H1 (cell line): ENCODE data around the gene TMEM203. TPM values are rescaled to one million over a fixed set of nuclear protein-coding genes. Genes with fewer than 3 reads are reported as not detected.
A peak's percentile ranks its signal among the peaks of the same experiment; 100 is the strongest.

Experiments
- CTCF ChIA-PET: fragments of 300-600 bp; sonication (Branson Sonifier 250); formaldehyde crosslinking; loops from one replicate; lab custom pipeline; 2021; ENCODE audit not compliant: partially characterized antibody; lab: Charles Lee
- POLR2A ChIA-PET: fragments of 300-600 bp; sonication (Branson Sonifier 250); formaldehyde crosslinking; loops from one replicate; lab custom pipeline; 2021; ENCODE audit warnings: inconsistent platforms; ENCODE audit not compliant: partially characterized antibody; lab: Charles Lee
- DNase-seq, 2 experiments: peaks; one replicate each; pipeline versions ENCODE4 v3.0.0 to v3.0.0-alpha.2; 2010 to 2022; ENCODE audit warnings: low spot score in 2 of 2, low read depth in 1 of 2, mixed read lengths in 1 of 2
- FAIRE-seq: peaks from 2 replicates; lab custom pipeline; 2011; peaks lifted over from hg19 to GRCh38; lab: Jason Lieb, UNC
- H2AFZ ChIP-seq: 2 replicates; pipeline ENCODE4 v1.8.1; 2012; ENCODE audit warnings: low read length, inconsistent platforms
- H2AK5ac ChIP-seq: 2 replicates; pipeline ENCODE4 v1.6.1; 2013; ENCODE audit warnings: low read depth, low read length
- H2BK120ac ChIP-seq: replicated peaks from 2 replicates; pipeline ENCODE3; 2013; ENCODE audit warnings: low read depth, low read length, inconsistent platforms
- H2BK12ac ChIP-seq: 2 replicates; pipeline ENCODE4 v1.6.1; 2013; ENCODE audit warnings: low read depth, low read length
- H2BK15ac ChIP-seq: 2 replicates; pipeline ENCODE4 v1.6.1; 2013; ENCODE audit warnings: low read length
- H2BK20ac ChIP-seq: 2 replicates; pipeline ENCODE4 v1.6.1; 2013; ENCODE audit warnings: low read length
- H2BK5ac ChIP-seq: 2 replicates; pipeline ENCODE4 v1.6.1; 2013; ENCODE audit warnings: low read depth, low read length
- H3K14ac ChIP-seq: 2 replicates; pipeline ENCODE4 v1.6.1; 2013; ENCODE audit warnings: inconsistent platforms; ENCODE audit not compliant: insufficient read length
- H3K18ac ChIP-seq: 2 replicates; pipeline ENCODE4 v1.6.1; 2013; ENCODE audit warnings: low read length; ENCODE audit errors: extremely low read depth
- H3K23ac ChIP-seq: 2 replicates; pipeline ENCODE4 v1.6.1; 2013; ENCODE audit warnings: inconsistent platforms; ENCODE audit not compliant: insufficient read length
- H3K23me2 ChIP-seq: 2 replicates; pipeline ENCODE4 v1.6.1; 2013; ENCODE audit warnings: low read depth, low read length
- H3K27ac ChIP-seq: 2 replicates; pipeline ENCODE4 v1.6.1; 2011; ENCODE audit warnings: low read depth, low read length, inconsistent platforms
- H3K27me3 ChIP-seq, 4 experiments: replicated peaks in 1 of 4; 1 replicate in 1 of 4; 2 replicates in 3 of 4; pipeline versions ENCODE4 v1.6.1 to v1.8.1; 2011 to 2013; ENCODE audit warnings: low read length in 3 of 4, mild to moderate bottlenecking in 3 of 4, inconsistent platforms in 2 of 4, mixed read lengths in 2 of 4, moderate library complexity in 1 of 4; ENCODE audit not compliant: control insufficient read depth in 3 of 4, insufficient read depth in 3 of 4; ENCODE audit errors: extremely low read depth in 1 of 4
- H3K36me3 ChIP-seq, 4 experiments: 2 replicates each; pipeline versions ENCODE4 v1.6.1 to v1.8.1; 2011 to 2013; ENCODE audit warnings: mild to moderate bottlenecking in 4 of 4, low read length in 3 of 4, moderate library complexity in 2 of 4, control low read depth in 1 of 4, inconsistent platforms in 1 of 4; ENCODE audit not compliant: insufficient read depth in 4 of 4, control insufficient read depth in 2 of 4
- H3K4ac ChIP-seq: replicated peaks from 2 replicates; pipeline ENCODE3; 2013; ENCODE audit warnings: low read length, low read depth, mixed read lengths, inconsistent platforms; ENCODE audit not compliant: insufficient read length
- H3K4me1 ChIP-seq, 4 experiments: replicated peaks in 1 of 4; 1 replicate in 1 of 4; 2 replicates in 3 of 4; pipeline versions ENCODE4 v1.6.1 to v1.8.1; 2011 to 2013; ENCODE audit warnings: low read length in 3 of 4, inconsistent platforms in 2 of 4, mixed read lengths in 1 of 4; ENCODE audit not compliant: insufficient read depth in 4 of 4, control insufficient read depth in 3 of 4
- H3K4me2 ChIP-seq, 2 experiments: 2 replicates each; pipeline versions ENCODE4 v1.6.1 to v1.8.1; 2011 to 2013; ENCODE audit warnings: low read depth in 2 of 2, low read length in 2 of 2, control low read depth in 1 of 2, inconsistent platforms in 1 of 2, mild to moderate bottlenecking in 1 of 2; ENCODE audit not compliant: insufficient read depth in 1 of 2
- H3K4me3 ChIP-seq, 4 experiments: fragments of 200-600, 300-600 bp in 1 of 4; sonication (generic), shearing (Covaris generic), sonication (Bioruptor Twin) in 1 of 4; 2 replicates each; pipeline versions ENCODE4 v1.5.1 to v1.8.1; 2011 to 2016; ENCODE audit warnings: low read length in 4 of 4, low read depth in 3 of 4, control low read depth in 2 of 4, inconsistent platforms in 2 of 4, mild to moderate bottlenecking in 2 of 4, mixed read lengths in 1 of 4, moderate library complexity in 1 of 4; ENCODE audit not compliant: insufficient read depth in 2 of 4; ENCODE audit errors: extremely low read depth in 1 of 4
- H3K56ac ChIP-seq: replicated peaks from 2 replicates; pipeline ENCODE3; 2013; ENCODE audit warnings: low read depth, mild to moderate bottlenecking, mixed read lengths, low read length, inconsistent platforms; ENCODE audit not compliant: insufficient read length
- H3K79me1 ChIP-seq: 2 replicates; pipeline ENCODE4 v1.6.1; 2013; ENCODE audit warnings: low read depth, low read length, control low read depth
- H3K79me2 ChIP-seq, 2 experiments: 2 replicates each; pipeline versions ENCODE4 v1.6.1 to v1.8.1; 2012 to 2013; ENCODE audit warnings: low read length in 2 of 2, mild to moderate bottlenecking in 2 of 2, inconsistent platforms in 1 of 2; ENCODE audit not compliant: insufficient read depth in 2 of 2, control insufficient read depth in 1 of 2
- H3K9ac ChIP-seq, 4 experiments: replicated peaks in 1 of 4; 1 replicate in 1 of 4; 2 replicates in 3 of 4; pipeline versions ENCODE4 v1.6.1 to v1.8.1; 2011 to 2013; ENCODE audit warnings: low read depth in 3 of 4, low read length in 3 of 4, control low read depth in 2 of 4, mild to moderate bottlenecking in 2 of 4, moderate library complexity in 2 of 4, inconsistent platforms in 1 of 4; ENCODE audit errors: extremely low read depth in 1 of 4
- H3K9me3 ChIP-seq, 2 experiments: 2 replicates each; pipeline versions ENCODE4 v1.6.1 to v1.8.1; 2012 to 2013; ENCODE audit warnings: mild to moderate bottlenecking in 2 of 2, moderate library complexity in 2 of 2, control low read depth in 1 of 2, inconsistent platforms in 1 of 2, low read depth in 1 of 2, low read length in 1 of 2, mixed read lengths in 1 of 2; ENCODE audit not compliant: insufficient read depth in 2 of 2
- H4K20me1 ChIP-seq, 2 experiments: replicated peaks in 1 of 2; 2 replicates each; pipeline versions ENCODE3 to v1.8.1; 2011 to 2013; ENCODE audit warnings: inconsistent platforms in 2 of 2, low read length in 2 of 2, mild to moderate bottlenecking in 1 of 2; ENCODE audit not compliant: insufficient read depth in 2 of 2, control insufficient read depth in 1 of 2
- H4K5ac ChIP-seq: 2 replicates; pipeline ENCODE4 v1.6.1; 2013; ENCODE audit warnings: low read length, low read depth, mixed read lengths, inconsistent platforms; ENCODE audit not compliant: insufficient read length
- H4K8ac ChIP-seq: 2 replicates; pipeline ENCODE4 v1.8.0; 2013; ENCODE audit warnings: mild to moderate bottlenecking, moderate library complexity, low read length, inconsistent platforms; ENCODE audit not compliant: insufficient read depth; ENCODE audit errors: extremely low read depth
- H4K91ac ChIP-seq: replicated peaks from 2 replicates; pipeline ENCODE3; 2013; ENCODE audit warnings: low read length, mixed read lengths, inconsistent platforms; ENCODE audit not compliant: insufficient read length
- HDAC2 ChIP-seq, 2 experiments: fragments of 300-600 bp in 1 of 2; sonication (generic) in 1 of 2; IDR thresholded peaks; 2 replicates each; pipeline ENCODE4 v1.6.1; 2011 to 2012; ENCODE audit warnings: low read depth in 2 of 2, low read length in 2 of 2, mild to moderate bottlenecking in 2 of 2, moderate library complexity in 2 of 2, borderline replicate concordance in 1 of 2, inconsistent platforms in 1 of 2
- KDM1A ChIP-seq: fragments of 200-600, 300-600 bp; sonication (generic); IDR thresholded peaks from 2 replicates; pipeline ENCODE4 v1.7.1; 2016; ENCODE audit warnings: mild to moderate bottlenecking, low read length, borderline replicate concordance
- NANOG ChIP-seq: IDR thresholded peaks from 2 replicates; pipeline ENCODE4 v1.6.1; 2011; ENCODE audit warnings: low read length, low read depth, mild to moderate bottlenecking, inconsistent platforms; ENCODE audit not compliant: insufficient read depth, poor library complexity, severe bottlenecking
- SIN3A ChIP-seq, 2 experiments: IDR thresholded peaks in 1 of 2; conservative IDR thresholded peaks in 1 of 2; 2 replicates each; pipeline ENCODE4 v1.6.1; 2011 to 2012; ENCODE audit warnings: low read length in 2 of 2, improper control_type of control experiment in 1 of 2, low read depth in 1 of 2, mild to moderate bottlenecking in 1 of 2
- SRF ChIP-seq: IDR thresholded peaks from 2 replicates; pipeline ENCODE4 v1.6.1; 2011; ENCODE audit warnings: mild to moderate bottlenecking, low read depth, low read length, moderate library complexity
- TAF1 ChIP-seq: IDR thresholded peaks from 2 replicates; pipeline ENCODE4 v1.6.1; 2011; ENCODE audit warnings: mild to moderate bottlenecking, low read depth, low read length
- TBP ChIP-seq: IDR thresholded peaks from 2 replicates; pipeline ENCODE4 v1.6.1; 2011; ENCODE audit warnings: low read depth, low read length, improper control_type of control experiment
- YY1 ChIP-seq: IDR thresholded peaks from 2 replicates; pipeline ENCODE4 v1.6.1; 2011; ENCODE audit warnings: low read depth, mild to moderate bottlenecking, low read length
- ZNF274 ChIP-seq: IDR thresholded peaks from 2 replicates; pipeline ENCODE4 v1.7.0; 2012; ENCODE audit warnings: low read length, borderline replicate concordance; ENCODE audit errors: extremely low read depth
- WGBS, 2 experiments: shearing (Covaris generic) in 1 of 2; methylation state at CpG; one replicate each; pipeline versions ENCODE4 v1.1.6 to v1.1.7; 2013 to 2015; ENCODE audit warnings: low lambda C conversion rate in 2 of 2, mixed read lengths in 2 of 2, inconsistent platforms in 1 of 2, low coverage in 1 of 2, missing lambda C conversion rate in 1 of 2; ENCODE audit not compliant: insufficient replicate concordance in 2 of 2, insufficient coverage in 1 of 2, insufficient read length in 1 of 2; ENCODE audit errors: extremely low coverage in 1 of 2, missing lambda C conversion rate in 1 of 2; 5-methylcytosine and 5-hydroxymethylcytosine counted together
- polyA plus RNA-seq, 7 experiments: library from polyadenylated mRNA; depleted of rRNA in 3 of 7; stranded (reverse) in 5 of 7; unstranded in 2 of 7; fragments of >200 nt in 5 of 7; fragments of 200-250 nt in 2 of 7; gene quantifications; 1 replicate in 5 of 7; 2 replicates in 1 of 7; 4 replicates in 1 of 7; pipeline versions ENCODE4 v1.2.1 to v1.2.3, GENCODE V29; 2011 to 2013; ENCODE audit warnings: missing spikeins in 2 of 7, mixed read lengths in 2 of 7
- total RNA-seq: library from RNA; stranded (reverse); fragmentation: NEBNext Ultra II Directional; extraction: Animal tissue kit (Norgen Biotek cat#: 25700); gene quantifications from 2 replicates; pipeline ENCODE4 v1.2.1, GENCODE V29; 2021

The TMEM203 gene
- total and polyA plus RNA-seq, 2 of the 8 experiments (the other 6 are each of a cell fraction or from before 2014, with no cell fraction given): 44.1 to 57.1 TPM

- H3K23me2 ChIP-seq: peaks cover 12% of the 10 kb centered on the region; the same call in 1 of the 2 replicates
- peak within 1 kb of the TSS; percentile 70; the same call in 1 of the 2 replicates for H2AK5ac ChIP-seq
- no peaks in the 10 kb centered on the region for H3K79me2 ChIP-seq
- 56% methylated on average over 23 of the region's 25 CpGs; no CpG with 5 or more reads in 1 of the 2 experiments for WGBS, 2 experiments
- H3K4me3 ChIP-seq: no peak within 1 kb of the TSS
- CTCF ChIA-PET: interaction anchor here (0.6 to 20.2 kb wide), 31 partner anchors 11 to 1087 kb away, joined by 3 to 204 read pairs (median 4); partner anchors contain the start of genes ANAPC2, GRIN1, LRRC26 and NPDC1
- H3K9me3 ChIP-seq: no peaks in the 10 kb centered on the region
- 0 out of 2 replicates have a peak within 1 kb of the TSS, but pooled peaks have one; percentile 48 for H2BK20ac ChIP-seq
- no peak within 1 kb of the TSS for H3K23ac ChIP-seq
- H2AFZ ChIP-seq: no peak within 1 kb of the TSS
- H2BK15ac ChIP-seq: peak within 1 kb of the TSS; percentile 46; the same call in 1 of the 2 replicates
- H4K20me1 ChIP-seq: no peaks in the 10 kb centered on the region
- H2BK120ac ChIP-seq: peak within 1 kb of the TSS; percentile 33
- no peaks in the 10 kb centered on the region for H3K79me1 ChIP-seq
- H3K4me2 ChIP-seq: peak within 1 kb of the TSS in 1 of 2 experiments; percentile 50; a peak in 1 of 4 replicates
- peak within 1 kb of the TSS; percentile 46 for H3K56ac ChIP-seq
- H2BK12ac ChIP-seq: peak within 1 kb of the TSS; percentile 68; the same call in 1 of the 2 replicates
- no peak within 1 kb of the TSS; a peak in 1 of 7 replicates for H3K9ac ChIP-seq
- H3K27me3 ChIP-seq: no peaks in the 10 kb centered on the region; a peak in 2 of 7 replicates
- H4K8ac ChIP-seq: no peak within 1 kb of the TSS; the same call in 1 of the 2 replicates
- H4K5ac ChIP-seq: peak within 1 kb of the TSS; percentile 62
- no peak within 1 kb of the TSS for H3K27ac ChIP-seq
- no peaks in the 10 kb centered on the region for H3K36me3 ChIP-seq
- DNase-seq: peak in 1 of 2 experiments; percentile 96
- H3K14ac ChIP-seq: no peak within 1 kb of the TSS
- peak; percentile 32 for FAIRE-seq
- H3K4ac ChIP-seq: peak within 1 kb of the TSS; percentile 87
- POLR2A ChIA-PET: interaction anchor here (1.1 to 69.9 kb wide), 7 partner anchors 10 to 110 kb away, joined by 3 to 1462 read pairs (median 5); partner anchors contain the start of genes ANAPC2, NDOR1, NELFB and SSNA1
- H4K91ac ChIP-seq: peak within 1 kb of the TSS; percentile 91
- no peak within 1 kb of the TSS; the same call in none of the 2 replicates for H3K18ac ChIP-seq
- peaks cover 0 to 22% (median 10%) of the 10 kb centered on the region in 4 experiments; a peak in 5 of 7 replicates for H3K4me1 ChIP-seq
- peak within 1 kb of the TSS; percentile 90 for H2BK5ac ChIP-seq
- no peak for TF ChIP-seq NANOG
- TF ChIP-seq SIN3A (conservative IDR thresholded peaks at IDR 0.05 in 1 of 2, IDR thresholded peaks at IDR 0.05 in 1 of 2; ENCODE audit: low read depth in 1 of 2, low read length in 2 of 2): peak in 1 of 2 experiments; percentile 75; a peak in 2 of 4 replicates
- TF ChIP-seq TAF1: 0 out of 2 replicates have a peak, but pooled peaks have one; percentile 37
- no peak for TF ChIP-seq ZNF274
- TF ChIP-seq YY1: 0 out of 2 replicates have a peak, but pooled peaks have one; percentile 43
- TF ChIP-seq SRF: no peak
- TF ChIP-seq TBP: peak; percentile 44; the same call in 1 of the 2 replicates
- TF ChIP-seq KDM1A: peak; percentile 84; the same call in 1 of the 2 replicates
- TF ChIP-seq HDAC2 (IDR thresholded peaks at IDR 0.05; ENCODE audit: borderline replicate concordance in 1 of 2, low read depth in 2 of 2, low read length in 2 of 2): no peak
Observed at GRCh38 chr9:137227054-137227852, 21.8 kb upstream of the TMEM203 start, which contains the start of gene RNF224. Gene RNF224 (plus strand): TSS chr9:137227502. CDS start chr9:137228336, 834 bp downstream.
